Measurements from ENCODE around the gene TMED1. TPM values are rescaled to one million over a fixed set of nuclear protein-coding genes. Genes with fewer than 3 reads are reported as not detected.

The TMED1 gene
- total RNA-seq, 1 experiment from 2014 or later = 26.3 TPM

- no peaks in the 10 kb centered on the region for H3K9me2 ChIP-seq (ENCODE audit: insufficient read depth)
- no peaks in the 10 kb centered on the region for H3K9me3 ChIP-seq (ENCODE audit: control insufficient read depth in 1 of 2, insufficient read depth in 1 of 2, low read depth in 1 of 2, low read length in 2 of 2)
- H3K36me3 ChIP-seq (ENCODE audit: control insufficient read depth in 1 of 2, insufficient read depth in 2 of 2, low read length in 2 of 2) = peaks cover 46 to 51% of the 10 kb centered on the region in 2 experiments
- DNase-seq (ENCODE audit: low read depth, low spot score) = no peak
- BruUV-seq (replicated peaks) = no TSS peak
- H3K4me3 ChIP-seq (replicated peaks in 1 of 2; ENCODE audit: low read depth in 1 of 2, low read length in 2 of 2) = no peak overlapping the region
- CTCF ChIA-PET = no interaction called here
- H3K9ac ChIP-seq (ENCODE audit: low read length) = no peak overlapping the region
- no peak overlapping the region for H2AFZ ChIP-seq (ENCODE audit: low read depth, low read length, poor library complexity, severe bottlenecking)
- ATAC-seq = no peak
- H3K79me2 ChIP-seq (ENCODE audit: insufficient read depth, low read length) = no peaks in the 10 kb centered on the region
- intact Hi-C loops (cut with micrococcal nuclease) = no loop called here
- POLR2A ChIA-PET = no interaction called here
- RAD21 ChIA-PET (ENCODE audit: low non-redundant PET in 1 of 2, low total read pairs in 2 of 2, uncharacterized antibody in 2 of 2, unreplicated experiment in 2 of 2) = no interaction called here
- no peak for TF ChIP-seq RAD21 (IDR thresholded peaks at IDR 0.05; ENCODE audit: low read depth)
- H3K27ac ChIP-seq (ENCODE audit: low read depth, low read length) = no peak overlapping the region
- H3K4me2 ChIP-seq (ENCODE audit: low read length) = no peak overlapping the region
- H3K4me1 ChIP-seq (ENCODE audit: control insufficient read depth in 1 of 2, insufficient read depth in 2 of 2, low read length in 2 of 2) = no peaks in the 10 kb centered on the region
- H4K20me1 ChIP-seq (ENCODE audit: insufficient read depth) = no peaks in the 10 kb centered on the region
- no peaks in the 10 kb centered on the region for H3K27me3 ChIP-seq (ENCODE audit: insufficient read depth, low read length)
Observed at GRCh38 chr19:10784257-10784656, 51.8 kb downstream of the TMED1 start.

- Histone ChIP-seq H3K9me3 (ENCODE audit: control insufficient read depth in 1 of 2, insufficient read depth in 1 of 2, low read depth in 1 of 2, low read length in 2 of 2) (no peaks in the 10 kb centered on the region), H3K4me3 (replicated peaks in 1 of 2; ENCODE audit: low read depth in 1 of 2, low read length in 2 of 2) (no peak overlapping the region), H3K27me3 (ENCODE audit: insufficient read depth, low read length) (no peaks in the 10 kb centered on the region), H3K79me2 (ENCODE audit: insufficient read depth, low read length) (no peaks in the 10 kb centered on the region), H3K27ac (ENCODE audit: low read depth, low read length) (no peak overlapping the region), H3K36me3 (ENCODE audit: control insufficient read depth in 1 of 2, insufficient read depth in 2 of 2, low read length in 2 of 2) (peaks cover 47 to 58% of the 10 kb centered on the region in 2 experiments), H3K4me2 (ENCODE audit: low read length) (no peak overlapping the region), H3K4me1 (ENCODE audit: control insufficient read depth in 1 of 2, insufficient read depth in 2 of 2, low read length in 2 of 2) (no peaks in the 10 kb centered on the region), H2AFZ (ENCODE audit: low read depth, low read length, poor library complexity, severe bottlenecking) (no peak overlapping the region), H3K9me2 (ENCODE audit: insufficient read depth) (no peaks in the 10 kb centered on the region), H3K9ac (ENCODE audit: low read length) (no peak overlapping the region), H4K20me1 (ENCODE audit: insufficient read depth) (no peaks in the 10 kb centered on the region)
- DNase-seq (ENCODE audit: low read depth, low spot score) (no peak), ATAC-seq (no peak)
- ChIA-PET CTCF (no interaction called here), POLR2A (no interaction called here), RAD21 (ENCODE audit: low non-redundant PET in 1 of 2, low total read pairs in 2 of 2, uncharacterized antibody in 2 of 2, unreplicated experiment in 2 of 2) (no interaction called here)
- TF ChIP-seq YY1 (IDR thresholded peaks at IDR 0.05; ENCODE audit: extremely low read depth, insufficient replicate concordance, low read depth, low read length) = no peak
- no peak for TF ChIP-seq JUND (IDR thresholded peaks at IDR 0.05)
- no peak for TF ChIP-seq EGR1 (IDR thresholded peaks at IDR 0.05; ENCODE audit: low read depth)
- no peak for TF ChIP-seq POLR2AphosphoS5 (IDR thresholded peaks at IDR 0.05; ENCODE audit: low read depth, low read length)
- no peak for TF ChIP-seq MAX (IDR thresholded peaks at IDR 0.05)
- no peak for TF ChIP-seq TCF7L2 (IDR thresholded peaks at IDR 0.05; ENCODE audit: borderline replicate concordance, extremely low read depth, insufficient read depth, insufficient read length)
- TF ChIP-seq ZNF274 (IDR thresholded peaks at IDR 0.05; ENCODE audit: low read depth, low read length) = no peak
- no peak for TF ChIP-seq POLR2A (IDR thresholded peaks at IDR 0.05; ENCODE audit: borderline replicate concordance, extremely low read depth, insufficient read depth, insufficient read length)
- intact Hi-C loops (cut with micrococcal nuclease) = no loop called here
- no TSS peak for BruUV-seq (replicated peaks)
Observed at GRCh38 chr19:10782795-10783194, 53.2 kb downstream of the TMED1 start.

Small RNAs within 50 kb of the gene (microRNA-seq; reads per million reads assigned to microRNA genes)
- gene MIR199A1 (ENCODE audit: borderline number of aligned reads) (not detected), gene MIR6793 (ENCODE audit: borderline number of aligned reads) (not detected)

Other genes with a start within 250 kb of the TMED1 start
- gene AP1M2, start 248.9 kb downstream of the TMED1 start, total RNA-seq (2021; ENCODE audit: unreplicated experiment) = 111 TPM
- 90.9 TPM for gene SLC44A2, start 210.7 kb downstream of the TMED1 start, total RNA-seq (2021; ENCODE audit: unreplicated experiment)
- gene ILF3, start 181.9 kb downstream of the TMED1 start, total RNA-seq (2021; ENCODE audit: unreplicated experiment) = 430 TPM
- 54.6 TPM for gene QTRT1, start 134.8 kb downstream of the TMED1 start, total RNA-seq (2021; ENCODE audit: unreplicated experiment)
- 183 TPM for gene DNM2, start 118.1 kb downstream of the TMED1 start, total RNA-seq (2021; ENCODE audit: unreplicated experiment)
- gene C19orf38, start 12.2 kb upstream of the TMED1 start, total RNA-seq (2021; ENCODE audit: unreplicated experiment) = 0.74 TPM
- 103 TPM for gene CARM1, start 35.3 kb upstream of the TMED1 start, total RNA-seq (2021; ENCODE audit: unreplicated experiment)
- 44.7 TPM for gene YIPF2, start 92.4 kb upstream of the TMED1 start, total RNA-seq (2021; ENCODE audit: unreplicated experiment)
- gene TIMM29, start 92.6 kb upstream of the TMED1 start, total RNA-seq (2021; ENCODE audit: unreplicated experiment) = 20.3 TPM
- 116 TPM for gene SMARCA4, start 124.8 kb upstream of the TMED1 start, total RNA-seq (2021; ENCODE audit: unreplicated experiment)